Right cardiac atrium (tissue), 5 donors: Measurements from ENCODE around the gene PHAF1. TPM values are rescaled to one million over a fixed set of nuclear protein-coding genes. Genes with fewer than 3 reads are reported as not detected.

Experiments used
- ATAC-seq, 2 donors: fragments of 200-7000 bp; cut with Tn5 transposase; one replicate each; pipeline versions ENCODE4 v1.8.0 to v1.9.1; 2020; ENCODE audit warnings: moderate library complexity in 2 of 2, mild to moderate bottlenecking in 1 of 2
- DNase-seq, 3 donors: peaks; one replicate each; pipeline ENCODE4 v3.0.0-alpha.2; 2020
- H3K27ac ChIP-seq: one replicate; pipeline ENCODE4 v1.5.1; 2013; ENCODE audit warnings: mild to moderate bottlenecking, low read length, control low read depth, moderate library complexity
- H3K27me3 ChIP-seq: one replicate; pipeline ENCODE4 v1.6.1; 2013; ENCODE audit not compliant: control insufficient read depth, insufficient read depth
- H3K4me1 ChIP-seq: one replicate; pipeline ENCODE4 v1.6.1; 2013; ENCODE audit warnings: low read length; ENCODE audit not compliant: control insufficient read depth, insufficient read depth
- H3K4me3 ChIP-seq: one replicate; pipeline ENCODE4 v1.5.1; 2013; ENCODE audit warnings: low read length, control low read depth
- H3K9me3 ChIP-seq: one replicate; pipeline ENCODE4 v1.6.1; 2013; ENCODE audit warnings: low read length; ENCODE audit not compliant: control insufficient read depth
- WGBS: extraction: QIAGEN DNeasy Blood & Tissue Kit; methylation state at CpG from one replicate; pipeline ENCODE4 v1.1.7; 2013; 5-methylcytosine and 5-hydroxymethylcytosine counted together
- intact Hi-C, 4 donors: fragments of 100-400 bp; cut with DNase I; formaldehyde crosslinking; loops; one replicate each; pipeline versions ENCODE4 v1.11.0 to v1.14.0; 2022 to 2023
- polyA plus RNA-seq: library from polyadenylated mRNA; stranded (reverse); fragments of 200-250 nt; gene quantifications from one replicate; pipeline ENCODE4 v1.2.3, GENCODE V29; 2013
- total RNA-seq, 4 donors: library from RNA; stranded (reverse); fragmentation: NEBNext Ultra II Directional; extraction: Animal tissue kit (Norgen Biotek cat#: 25700); gene quantifications; one replicate each; pipeline ENCODE4 v1.2.1, GENCODE V29; 2021
- donor health status: healthy with polysubstance abuse.
- donor health status: DM: no; HTN: yes; CAD: no.
- donor health status: DM: no; HTN: no; CAD: no.
- donor health status: DM: no; HTN: yes; CAD: no; lungs with severe emphysema.
- donor health status: DM: yes; HTN: yes; CAD: no.

PHAF1 gene
- total and polyA plus RNA-seq, 5 donors: 7.1 to 11.8 (median 11.6) TPM

DNA sequence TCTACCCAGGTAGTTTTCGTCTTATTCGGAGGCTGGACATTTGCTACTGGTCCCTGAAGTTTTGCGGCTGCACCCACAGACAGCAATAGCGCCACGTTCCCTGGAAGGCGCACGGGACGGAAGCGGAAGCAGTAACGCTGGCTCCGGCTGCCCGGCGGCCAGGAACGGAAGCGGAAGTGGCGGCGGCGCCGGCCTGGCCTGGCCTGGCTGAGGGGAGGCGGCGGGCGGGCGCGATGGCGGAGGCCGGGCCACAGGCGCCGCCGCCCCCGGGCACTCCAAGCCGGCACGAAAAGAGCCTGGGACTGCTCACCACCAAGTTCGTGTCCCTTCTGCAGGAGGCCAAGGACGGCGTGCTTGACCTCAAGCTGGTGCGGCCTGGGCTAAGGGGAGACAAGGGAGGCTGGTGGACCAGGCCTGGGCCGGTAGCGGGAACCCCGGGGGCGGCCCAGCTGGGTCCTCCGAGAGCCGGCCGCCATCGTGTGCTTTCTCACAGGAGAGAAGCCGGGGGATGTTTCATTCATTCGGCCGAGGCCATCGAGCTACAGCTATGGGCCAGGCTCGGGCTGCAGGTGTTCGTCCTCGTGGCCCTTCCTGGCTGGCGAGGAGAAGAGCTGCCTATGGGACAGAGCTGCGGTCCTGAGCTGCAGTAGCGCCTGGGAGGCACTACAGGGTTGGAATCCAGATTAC is 82.4 kb downstream of the PHAF1 start, which contains the start of gene E2F4:
E2F4 (plus strand) TSS at position 161 of the 687 bp plus-strand sequence; CDS start at position 234, 73 bp downstream.
- intact Hi-C loops: loop anchor here in 1 of 4 donors (5.0 kb wide), 1 partner anchor 35 kb away; the partner anchor contains the start of gene TMEM208
- under 1% methylated on average over 54 of the region's 54 CpGs for WGBS
- Histone ChIP-seq H3K27me3 (no peaks in the 10 kb centered on the region), H3K27ac (peak within 1 kb of the TSS; percentile 83), H3K4me1 (peaks cover 5% of the 10 kb centered on the region), H3K9me3 (no peaks in the 10 kb centered on the region), H3K4me3 (peak within 1 kb of the TSS; percentile 94)
- DNase-seq: peak; percentile 92 to 97 (median 96)
- peak; percentile 91 to 92 for ATAC-seq

DNA sequence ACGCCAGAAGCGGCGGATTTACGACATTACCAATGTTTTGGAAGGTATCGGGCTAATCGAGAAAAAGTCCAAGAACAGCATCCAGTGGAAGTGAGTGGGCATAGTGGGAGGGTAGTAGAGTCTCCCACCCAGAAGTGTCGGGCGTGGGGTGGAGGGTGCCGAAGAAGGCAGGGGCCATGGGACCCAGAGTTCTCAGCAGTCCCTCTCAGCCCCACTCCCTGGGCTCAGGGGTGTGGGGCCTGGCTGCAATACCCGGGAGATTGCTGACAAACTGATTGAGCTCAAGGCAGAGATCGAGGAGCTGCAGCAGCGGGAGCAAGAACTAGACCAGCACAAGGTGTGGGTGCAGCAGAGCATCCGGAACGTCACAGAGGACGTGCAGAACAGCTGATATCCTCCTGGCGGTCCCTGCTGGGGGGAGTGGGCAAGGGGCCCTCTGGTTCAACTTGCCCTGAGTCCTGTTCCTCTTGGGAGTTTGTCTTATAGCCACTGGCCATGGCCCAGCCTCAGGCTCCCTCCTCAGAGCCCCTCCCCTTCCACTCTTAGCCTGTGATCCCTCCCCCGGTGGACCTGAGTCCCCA is 83.1 kb downstream of the PHAF1 start:
- H3K27me3 ChIP-seq: no peaks in the 10 kb centered on the region
- ATAC-seq (peak in 1 of 2 donors; percentile 14), DNase-seq (peak in 1 of 3 donors; percentile 50)
- H3K4me3 ChIP-seq: peak overlapping the region; percentile 94
- 25% methylated on average over 17 of the region's 17 CpGs for WGBS
- peaks cover 5% of the 10 kb centered on the region for H3K4me1 ChIP-seq
- H3K27ac ChIP-seq: no peak overlapping the region
- intact Hi-C loops: loop anchor here in 1 of 4 donors (5.0 kb wide), 1 partner anchor 34 kb away; the partner anchor contains the start of gene TMEM208
- H3K9me3 ChIP-seq: no peaks in the 10 kb centered on the region

DNA sequence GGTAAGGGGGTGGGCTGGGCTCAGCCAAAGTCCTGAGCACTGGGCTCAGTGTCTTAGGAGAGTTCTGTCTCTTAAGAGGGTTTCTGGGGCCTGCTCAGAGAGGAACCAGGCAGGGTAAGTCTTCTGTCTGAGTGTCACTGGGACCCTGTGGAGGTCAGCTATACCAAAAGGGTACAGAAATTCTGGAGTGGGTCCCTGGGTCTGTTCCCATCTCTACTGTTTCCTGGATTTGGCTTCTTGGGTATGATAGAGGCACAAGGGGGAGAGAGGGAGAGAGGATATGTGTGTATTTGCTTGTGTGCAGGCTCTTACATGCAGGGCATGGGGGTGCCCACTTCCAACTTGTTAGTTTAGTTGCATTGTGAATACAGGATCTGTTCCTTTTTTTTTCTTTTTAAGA is 83.8 kb downstream of the PHAF1 start:
- no peaks in the 10 kb centered on the region for H3K27me3 ChIP-seq
- no peak overlapping the region for H3K4me3 ChIP-seq
- H3K27ac ChIP-seq: no peak overlapping the region
- no peak for ATAC-seq
- no peak for DNase-seq
- intact Hi-C loops: loop anchor here in 1 of 4 donors (5.0 kb wide), 1 partner anchor 34 kb away; the partner anchor contains the start of gene TMEM208
- peaks cover 5% of the 10 kb centered on the region for H3K4me1 ChIP-seq
- no peaks in the 10 kb centered on the region for H3K9me3 ChIP-seq

DNA sequence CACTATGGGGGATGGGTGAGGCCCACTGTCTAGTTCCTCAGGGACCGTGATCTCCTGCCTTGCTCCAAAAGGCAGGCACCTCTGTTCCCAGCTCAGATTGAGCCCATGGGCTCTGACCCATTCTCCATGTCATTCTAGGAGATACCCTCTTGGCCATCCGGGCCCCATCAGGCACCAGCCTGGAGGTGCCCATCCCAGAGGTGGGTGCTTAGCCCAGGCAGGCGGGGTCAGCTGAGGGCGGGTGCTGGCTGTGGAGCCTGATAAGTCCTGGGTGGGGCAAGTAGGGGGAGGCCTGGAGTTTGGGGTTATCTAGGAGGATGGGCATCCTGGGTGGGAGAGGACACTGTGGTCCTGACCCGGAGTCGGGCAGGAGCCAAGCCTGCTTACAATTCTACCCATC is 84.5 kb downstream of the PHAF1 start:
- H3K9me3 ChIP-seq: no peaks in the 10 kb centered on the region
- DNase-seq (peak in 1 of 3 donors; percentile 49), ATAC-seq (no peak)
- H3K27ac ChIP-seq: no peak overlapping the region
- peaks cover 5% of the 10 kb centered on the region for H3K4me1 ChIP-seq
- no peaks in the 10 kb centered on the region for H3K27me3 ChIP-seq
- intact Hi-C loops: loop anchor here in 1 of 4 donors (5.0 kb wide), 1 partner anchor 33 kb away; the partner anchor contains the start of gene TMEM208
- 89% methylated on average over 6 of the region's 6 CpGs for WGBS
- H3K4me3 ChIP-seq: no peak overlapping the region

DNA sequence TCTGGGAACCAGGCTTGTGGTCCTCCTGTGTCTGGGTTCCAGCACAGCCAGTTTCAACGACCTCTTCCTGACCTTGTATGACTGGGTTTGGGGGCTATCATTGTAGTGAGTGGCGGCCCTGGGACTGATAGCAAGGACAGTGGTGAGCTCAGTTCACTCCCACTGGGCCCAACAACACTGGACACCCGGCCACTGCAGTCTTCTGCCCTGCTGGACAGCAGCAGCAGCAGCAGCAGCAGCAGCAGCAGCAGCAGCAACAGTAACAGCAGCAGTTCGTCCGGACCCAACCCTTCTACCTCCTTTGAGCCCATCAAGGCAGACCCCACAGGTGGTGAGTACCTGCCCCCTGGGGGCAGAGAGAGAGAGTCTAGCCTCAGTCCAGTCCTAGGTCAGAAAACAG is 85.9 kb downstream of the PHAF1 start:
- ATAC-seq (no peak), DNase-seq (no peak)
- intact Hi-C loops: no loop called here
- H3K4me1 ChIP-seq: peaks cover 5% of the 10 kb centered on the region
- WGBS: 74% methylated on average over 5 of the region's 5 CpGs
- H3K4me3 ChIP-seq: no peak overlapping the region
- no peak overlapping the region for H3K27ac ChIP-seq
- no peaks in the 10 kb centered on the region for H3K27me3 ChIP-seq
- no peaks in the 10 kb centered on the region for H3K9me3 ChIP-seq

DNA sequence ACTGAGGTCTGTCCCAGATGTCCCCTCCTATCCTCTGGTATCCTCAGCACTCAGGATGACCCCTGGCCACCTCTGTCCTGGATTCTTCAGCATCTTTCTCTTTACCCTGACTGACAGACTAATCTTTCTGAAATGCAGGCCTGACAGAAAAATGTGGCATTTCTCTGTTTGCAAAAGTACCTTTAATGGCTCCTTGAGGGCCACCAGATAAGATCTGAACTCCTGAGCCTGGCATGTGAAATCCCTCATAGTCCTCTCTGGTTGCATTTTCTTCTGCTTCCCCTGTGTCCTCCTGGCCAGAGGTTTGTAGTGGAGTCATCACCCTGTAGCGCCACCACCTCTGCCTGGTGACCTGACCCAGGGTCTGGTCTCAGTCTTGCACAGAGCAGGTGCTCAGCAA is 87.1 kb downstream of the PHAF1 start:
- ATAC-seq: no peak
- peaks cover 4% of the 10 kb centered on the region for H3K4me1 ChIP-seq
- H3K27ac ChIP-seq: no peak overlapping the region
- intact Hi-C loops: no loop called here
- no peaks in the 10 kb centered on the region for H3K9me3 ChIP-seq
- DNase-seq: no peak
- WGBS: 90% methylated on average over 1 of the region's 1 CpG
- H3K4me3 ChIP-seq: no peak overlapping the region
- H3K27me3 ChIP-seq: no peaks in the 10 kb centered on the region

DNA sequence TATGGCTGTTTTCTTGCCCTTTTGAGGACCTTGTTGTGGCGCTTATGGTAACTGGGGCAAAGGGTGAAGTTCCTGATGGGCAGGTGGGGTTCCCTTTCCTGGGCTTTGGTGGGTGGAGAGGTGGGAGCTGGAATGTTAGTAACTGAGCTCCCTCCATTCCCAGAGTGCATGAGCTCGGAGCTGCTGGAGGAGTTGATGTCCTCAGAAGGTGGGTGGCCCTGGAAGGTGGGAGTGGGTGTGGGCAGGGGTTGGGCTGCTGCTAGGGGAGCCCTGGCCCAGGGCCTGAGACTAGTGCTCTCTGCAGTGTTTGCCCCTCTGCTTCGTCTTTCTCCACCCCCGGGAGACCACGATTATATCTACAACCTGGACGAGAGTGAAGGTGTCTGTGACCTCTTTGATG is 88.0 kb downstream of the PHAF1 start:
- intact Hi-C loops: no loop called here
- no peaks in the 10 kb centered on the region for H3K27me3 ChIP-seq
- ATAC-seq: no peak
- no peak for DNase-seq
- WGBS: 68% methylated on average over 6 of the region's 6 CpGs
- H3K27ac ChIP-seq: no peak overlapping the region
- no peak overlapping the region for H3K4me3 ChIP-seq
- no peaks in the 10 kb centered on the region for H3K9me3 ChIP-seq
- peaks cover 4% of the 10 kb centered on the region for H3K4me1 ChIP-seq

Other genes with a start within 250 kb of the PHAF1 start
- gene PDP2, start 229.4 kb upstream of the PHAF1 start, total RNA-seq: 1 to 10 TPM; 3.8 to 4.4 (median 4.1) TPM
- 2.1 TPM for gene PDP2, start 229.4 kb upstream of the PHAF1 start, polyA plus RNA-seq
- gene CDH16, start 191.1 kb upstream of the PHAF1 start, total RNA-seq: under 1 TPM; 0.38 to 0.97 (median 0.65) TPM
- gene CDH16, start 191.1 kb upstream of the PHAF1 start, polyA plus RNA-seq: 0.50 TPM
- gene RRAD, start 184.4 kb upstream of the PHAF1 start, total RNA-seq: 100 to 1,000 TPM; 135 to 299 (median 142) TPM
- 375 TPM for gene RRAD, start 184.4 kb upstream of the PHAF1 start, polyA plus RNA-seq
- 100 to 1,000 TPM in 2 of 4 donors, 10 to 100 TPM in 2; 82.8 to 104 (median 100) TPM for gene CIAO2B, start 175.5 kb upstream of the PHAF1 start, total RNA-seq
- gene CIAO2B, start 175.5 kb upstream of the PHAF1 start, polyA plus RNA-seq: 239 TPM
- gene CES2, start 174.4 kb upstream of the PHAF1 start, total RNA-seq: 10 to 100 TPM; 32.4 to 47.6 (median 37.1) TPM
- 46.1 TPM for gene CES2, start 174.4 kb upstream of the PHAF1 start, polyA plus RNA-seq
- 1 to 10 TPM in 2 of 4 donors, under 1 TPM in 2; 0.88 to 1.3 (median 0.98) TPM for gene CES3, start 148.7 kb upstream of the PHAF1 start, total RNA-seq
- 0.48 TPM for gene CES3, start 148.7 kb upstream of the PHAF1 start, polyA plus RNA-seq
- gene CES4A, start 121.4 kb upstream of the PHAF1 start, total RNA-seq: 10 to 100 TPM; 11.1 to 21.5 (median 12.1) TPM
- 10.3 TPM for gene CES4A, start 121.4 kb upstream of the PHAF1 start, polyA plus RNA-seq
- 10 to 100 TPM; 23.7 to 39.3 (median 29.6) TPM for gene CBFB, start 80.8 kb upstream of the PHAF1 start, total RNA-seq
- gene CBFB, start 80.8 kb upstream of the PHAF1 start, polyA plus RNA-seq: 15.7 TPM
- 10 to 100 TPM; 17.0 to 19.8 (median 18.7) TPM for gene B3GNT9, start 41.1 kb downstream of the PHAF1 start, total RNA-seq
- gene B3GNT9, start 41.1 kb downstream of the PHAF1 start, polyA plus RNA-seq: 11.7 TPM
- 10 to 100 TPM in 2 of 4 donors, 1 to 10 TPM in 2; 9.0 to 11.1 (median 9.8) TPM for gene TRADD, start 50.0 kb downstream of the PHAF1 start, total RNA-seq
- gene TRADD, start 50.0 kb downstream of the PHAF1 start, polyA plus RNA-seq: 8.7 TPM
- gene FBXL8, start 50.0 kb downstream of the PHAF1 start, total RNA-seq: 10 to 100 TPM in 2 of 4 donors, 1 to 10 TPM in 2; 7.7 to 13.9 (median 9.9) TPM
- 9.8 TPM for gene FBXL8, start 50.0 kb downstream of the PHAF1 start, polyA plus RNA-seq
- 10 to 100 TPM; 29.7 to 92.2 (median 60.3) TPM for gene HSF4, start 54.8 kb downstream of the PHAF1 start, total RNA-seq
- 36.6 TPM for gene HSF4, start 54.8 kb downstream of the PHAF1 start, polyA plus RNA-seq
- 100 to 1,000 TPM in 3 of 4 donors, 10 to 100 TPM in 1; 67.5 to 125 (median 107) TPM for gene NOL3, start 60.6 kb downstream of the PHAF1 start, total RNA-seq
- 133 TPM for gene NOL3, start 60.6 kb downstream of the PHAF1 start, polyA plus RNA-seq
- gene MATCAP1, start 74.0 kb downstream of the PHAF1 start, total RNA-seq: 10 to 100 TPM; 16.2 to 22.9 (median 17.2) TPM
- 14.8 TPM for gene MATCAP1, start 74.0 kb downstream of the PHAF1 start, polyA plus RNA-seq
- gene EXOC3L1, start 80.2 kb downstream of the PHAF1 start, total RNA-seq: 1 to 10 TPM; 1.3 to 3.0 (median 2.2) TPM
- gene EXOC3L1, start 80.2 kb downstream of the PHAF1 start, polyA plus RNA-seq: 3.2 TPM
- 10 to 100 TPM; 36.4 to 42.5 (median 40.5) TPM for gene E2F4, start 82.2 kb downstream of the PHAF1 start, total RNA-seq
- gene E2F4, start 82.2 kb downstream of the PHAF1 start, polyA plus RNA-seq: 33.9 TPM
- under 1 TPM; 0.51 to 0.85 (median 0.76) TPM for gene ELMO3, start 89.2 kb downstream of the PHAF1 start, total RNA-seq
- gene ELMO3, start 89.2 kb downstream of the PHAF1 start, polyA plus RNA-seq: 0.72 TPM
- 10 to 100 TPM; 15.4 to 26.2 (median 17.0) TPM for gene TMEM208, start 117.2 kb downstream of the PHAF1 start, total RNA-seq
- gene TMEM208, start 117.2 kb downstream of the PHAF1 start, polyA plus RNA-seq: 43.5 TPM
- 10 to 100 TPM; 16.9 to 32.1 (median 19.4) TPM for gene FHOD1, start 137.5 kb downstream of the PHAF1 start, total RNA-seq
- gene FHOD1, start 137.5 kb downstream of the PHAF1 start, polyA plus RNA-seq: 20.5 TPM
- 1 to 10 TPM; 2.2 to 2.9 (median 2.5) TPM for gene SLC9A5, start 139.0 kb downstream of the PHAF1 start, total RNA-seq
- 1.9 TPM for gene SLC9A5, start 139.0 kb downstream of the PHAF1 start, polyA plus RNA-seq
- gene PLEKHG4, start 169.6 kb downstream of the PHAF1 start, total RNA-seq: 1 to 10 TPM; 2.2 to 2.8 (median 2.5) TPM
- gene PLEKHG4, start 169.6 kb downstream of the PHAF1 start, polyA plus RNA-seq: 2.2 TPM
- under 1 TPM in 1 of 4 donors, not detected in 3; 0.06 TPM for gene KCTD19, start 216.8 kb downstream of the PHAF1 start, total RNA-seq
- 0.07 TPM for gene KCTD19, start 216.8 kb downstream of the PHAF1 start, polyA plus RNA-seq
- gene LRRC36, start 216.9 kb downstream of the PHAF1 start, total RNA-seq: under 1 TPM; 0.11 to 0.42 (median 0.29) TPM
- 0.36 TPM for gene LRRC36, start 216.9 kb downstream of the PHAF1 start, polyA plus RNA-seq